Stimulated activated CD4-positive, alpha-beta T cell treated with anti-CD3 and anti-CD28 coated beads, Interleukin-15, amount 100 ng/mL, for 48 hours (primary cell): ENCODE results near the gene IQCH.
A peak's percentile ranks its signal among the peaks of the same experiment; 100 is the strongest.

Source experiments
- DNase-seq, 2 donors: peaks; one replicate each; pipeline ENCODE4 v3.0.0-alpha.2; 2020; ENCODE audit warnings: low read depth in 2 of 2

The IQCH gene

GRCh38 chr15:67394873-67395639, 140.5 kb downstream of the IQCH start:
- no peak for DNase-seq

- DNase-seq: no peak
Measured at GRCh38 chr15:67396114-67396513, 141.5 kb downstream of the IQCH start.

GRCh38 chr15:67397139-67397538, 142.6 kb downstream of the IQCH start:
- no peak for DNase-seq

GRCh38 chr15:67399925-67400324, 145.3 kb downstream of the IQCH start:
- no peak for DNase-seq

GRCh38 chr15:67400890-67401289, 146.3 kb downstream of the IQCH start:
- no peak for DNase-seq

GRCh38 chr15:67401336-67401735, 146.8 kb downstream of the IQCH start:
- no peak for DNase-seq

GRCh38 chr15:67403428-67404154, 149.0 kb downstream of the IQCH start:
- DNase-seq: no peak

- no peak for DNase-seq
Measured at GRCh38 chr15:67405208-67406191, 150.9 kb downstream of the IQCH start.

GRCh38 chr15:67406257-67406861, 151.8 kb downstream of the IQCH start:
- DNase-seq: no peak

- no peak for DNase-seq
Measured at GRCh38 chr15:67407786-67408185, 153.2 kb downstream of the IQCH start.

GRCh38 chr15:67409175-67409574, 154.6 kb downstream of the IQCH start:
- DNase-seq: no peak

GRCh38 chr15:67411486-67411885, 156.9 kb downstream of the IQCH start:
- DNase-seq: no peak

GRCh38 chr15:67413770-67414390, 159.3 kb downstream of the IQCH start:
- DNase-seq: no peak

GRCh38 chr15:67415181-67415580, 160.6 kb downstream of the IQCH start:
- no peak for DNase-seq

GRCh38 chr15:67416891-67417290, 162.3 kb downstream of the IQCH start:
- no peak for DNase-seq

GRCh38 chr15:67419705-67420104, 165.1 kb downstream of the IQCH start:
- DNase-seq: no peak

GRCh38 chr15:67420137-67420536, 165.6 kb downstream of the IQCH start:
- no peak for DNase-seq

GRCh38 chr15:67421105-67421504, 166.5 kb downstream of the IQCH start:
- no peak for DNase-seq

GRCh38 chr15:67422296-67422695, 167.7 kb downstream of the IQCH start:
- no peak for DNase-seq

GRCh38 chr15:67433495-67434099, 179.0 kb downstream of the IQCH start:
- DNase-seq: peak in 1 of 2 donors; percentile 9
